HG02938 (cell line): ENCODE results near the gene TCF19.
"Not testable (repeated sequence)": the region's sequence is repeated elsewhere in the genome, so short reads cannot be mapped to it uniquely, and the experiment has no call there.

Source experiments
- ATAC-seq: cut with Tn5 transposase; IDR thresholded peaks from one replicate; pipeline ENCODE4 v1.9.1; 2021; ENCODE audit warnings: mild to moderate bottlenecking, moderate library complexity; ENCODE audit not compliant: unreplicated experiment

Gene TCF19

DNA sequence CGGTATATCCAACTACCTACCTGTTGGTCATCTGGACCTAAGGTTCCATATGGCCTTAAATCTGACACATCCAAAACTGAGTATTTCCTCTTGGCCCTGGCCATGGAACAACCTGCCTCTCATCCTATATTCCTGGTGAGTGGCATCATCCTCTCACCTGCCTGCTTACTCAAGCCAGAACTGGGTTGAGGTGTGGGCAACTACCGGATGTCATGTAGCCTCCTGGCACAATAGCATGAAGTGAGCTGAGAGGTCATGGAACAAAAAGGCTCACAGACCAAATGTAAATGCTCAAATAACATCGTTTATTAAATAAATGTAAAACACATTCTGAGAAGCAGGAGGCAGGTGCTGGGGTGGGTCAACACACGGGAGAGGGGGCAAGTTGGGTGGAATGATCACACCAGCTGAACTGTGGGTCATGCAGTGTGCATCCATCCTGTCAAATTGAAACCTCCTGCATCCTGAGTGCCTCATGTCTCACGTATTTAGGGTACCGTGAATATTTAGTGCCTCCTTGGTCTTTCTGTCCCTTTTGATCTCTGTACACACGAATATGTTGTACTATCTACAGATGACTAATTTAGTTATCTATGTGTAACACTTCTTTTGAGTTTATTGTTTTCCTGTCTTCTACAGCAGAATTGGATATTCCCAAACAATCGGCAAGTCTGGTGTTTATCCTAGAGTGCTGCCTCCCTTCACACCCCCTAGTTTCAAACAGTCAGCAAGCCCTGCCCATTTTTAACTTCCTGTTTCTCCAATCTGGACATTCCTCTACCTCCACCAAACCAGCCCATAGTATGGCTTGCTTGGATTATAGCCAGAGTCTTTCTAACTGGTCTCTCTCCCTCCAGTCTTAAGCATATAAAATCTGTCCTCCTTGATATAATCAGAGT lies 20.0 kb downstream of the TCF19 start:
- no peak for ATAC-seq

DNA sequence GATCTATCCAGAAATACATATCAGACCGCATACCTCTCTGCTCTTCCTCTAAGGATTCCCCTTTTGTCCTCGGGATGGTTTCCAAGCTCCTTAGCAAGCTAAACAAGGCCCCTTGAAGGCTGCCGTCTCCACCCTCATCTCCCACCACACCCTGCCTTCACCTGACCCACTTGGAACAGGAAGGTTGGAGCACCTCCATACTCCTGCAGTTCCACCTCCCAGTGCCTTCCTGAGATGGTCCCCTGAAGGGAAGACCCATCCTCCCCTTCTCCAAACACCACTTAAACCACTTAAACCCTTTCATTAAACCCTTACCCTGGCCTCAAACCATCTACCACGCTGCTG lies 20.6 kb downstream of the TCF19 start:
- no peak for ATAC-seq

DNA sequence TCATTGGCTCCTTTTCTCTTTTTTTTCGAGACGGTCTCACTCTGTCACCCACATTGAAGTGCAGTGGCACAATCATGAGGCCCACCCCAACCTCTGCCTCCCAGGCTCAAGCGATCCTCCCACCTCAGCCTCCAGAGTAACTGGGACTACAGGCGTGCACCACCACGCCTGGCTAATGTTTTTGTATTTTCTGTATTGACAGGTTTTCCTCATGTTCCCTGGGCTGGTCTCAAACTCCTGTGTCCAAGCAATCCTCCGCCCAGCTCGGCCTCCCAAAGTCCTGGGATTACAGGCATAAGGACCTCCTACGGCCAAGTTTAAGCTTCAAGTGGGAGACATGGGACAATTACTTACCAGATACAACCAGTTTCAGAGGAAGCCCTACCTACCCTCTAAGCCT lies 21.5 kb downstream of the TCF19 start:
- ATAC-seq, result no peak

DNA sequence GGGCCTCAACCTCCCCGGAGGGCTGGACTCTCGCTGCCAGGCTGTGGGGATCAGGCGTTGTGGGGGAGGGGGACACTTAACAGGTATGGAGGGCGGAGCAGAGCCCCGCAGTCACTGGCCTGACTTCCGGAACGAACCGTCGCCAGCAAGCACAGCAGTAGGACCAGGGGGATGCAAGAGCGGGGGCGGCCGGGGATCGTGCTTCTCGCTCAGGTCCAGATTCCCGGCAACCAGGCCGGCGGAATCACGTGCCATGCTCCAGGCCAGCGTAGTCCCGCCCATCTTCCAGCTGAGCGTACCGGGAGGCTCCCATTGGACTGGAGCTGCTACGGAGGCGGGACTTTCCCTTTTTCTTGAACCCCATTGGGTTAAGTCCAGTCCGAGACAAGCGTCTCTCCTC lies 22.1 kb downstream of the TCF19 start:
- ATAC-seq, result no peak

DNA sequence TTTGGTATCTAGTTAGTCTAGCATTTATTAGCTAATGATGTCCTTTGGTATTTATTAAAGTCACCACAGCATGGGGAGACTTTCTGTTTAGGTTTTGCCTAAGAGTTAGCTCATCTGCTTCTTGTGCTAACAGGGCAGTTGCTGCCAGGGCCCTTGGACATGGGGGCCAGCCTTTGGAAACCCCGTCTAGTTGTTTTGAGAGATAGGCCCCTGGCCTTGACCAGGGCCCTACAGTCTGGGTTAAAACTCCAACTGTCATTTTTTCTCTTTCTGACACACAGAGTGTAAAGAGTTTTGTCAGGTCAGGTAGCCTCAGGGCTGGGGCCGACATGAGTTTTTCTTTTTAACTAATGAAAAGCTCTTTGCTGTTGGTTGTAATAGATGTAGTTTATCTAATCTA lies 24.9 kb downstream of the TCF19 start:
- ATAC-seq, result not testable (repeated sequence)

DNA sequence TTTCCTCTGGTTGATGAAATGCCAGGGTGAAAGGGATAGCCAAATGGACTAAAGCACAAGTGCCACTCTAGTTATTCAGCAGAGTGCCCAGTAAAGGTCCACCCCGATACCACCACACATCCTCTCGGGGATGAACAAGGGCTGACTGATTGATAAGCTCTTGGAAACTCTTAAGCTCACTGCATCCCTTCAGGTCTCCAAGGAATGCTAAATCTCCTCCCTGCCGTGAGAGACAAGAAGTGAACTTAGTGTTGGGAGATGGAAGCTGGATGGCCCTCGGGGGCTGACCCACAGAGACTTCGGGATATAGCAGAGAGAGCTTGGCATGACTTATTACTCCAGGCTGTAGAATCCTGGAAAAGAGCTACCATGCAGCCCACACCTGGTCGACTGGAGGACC lies 25.5 kb downstream of the TCF19 start:
- ATAC-seq, result not testable (repeated sequence)

DNA sequence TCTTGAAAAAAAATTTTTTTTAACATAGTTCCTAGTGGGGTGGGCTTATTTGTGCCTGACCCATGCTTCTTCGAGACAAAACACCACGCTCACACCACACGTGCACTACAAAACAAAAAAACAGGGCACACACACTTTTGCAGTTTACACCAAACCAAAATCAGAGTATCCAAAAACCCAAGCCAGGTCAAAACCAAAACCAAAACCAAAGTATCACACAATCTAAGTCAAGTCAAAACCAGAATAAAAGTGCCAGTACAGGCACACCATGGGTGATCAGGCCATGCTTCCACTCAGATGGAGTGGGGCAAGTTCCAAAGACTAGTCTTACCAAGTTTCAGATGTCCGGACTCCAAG lies 27.3 kb downstream of the TCF19 start:
- not testable (repeated sequence) for ATAC-seq

DNA sequence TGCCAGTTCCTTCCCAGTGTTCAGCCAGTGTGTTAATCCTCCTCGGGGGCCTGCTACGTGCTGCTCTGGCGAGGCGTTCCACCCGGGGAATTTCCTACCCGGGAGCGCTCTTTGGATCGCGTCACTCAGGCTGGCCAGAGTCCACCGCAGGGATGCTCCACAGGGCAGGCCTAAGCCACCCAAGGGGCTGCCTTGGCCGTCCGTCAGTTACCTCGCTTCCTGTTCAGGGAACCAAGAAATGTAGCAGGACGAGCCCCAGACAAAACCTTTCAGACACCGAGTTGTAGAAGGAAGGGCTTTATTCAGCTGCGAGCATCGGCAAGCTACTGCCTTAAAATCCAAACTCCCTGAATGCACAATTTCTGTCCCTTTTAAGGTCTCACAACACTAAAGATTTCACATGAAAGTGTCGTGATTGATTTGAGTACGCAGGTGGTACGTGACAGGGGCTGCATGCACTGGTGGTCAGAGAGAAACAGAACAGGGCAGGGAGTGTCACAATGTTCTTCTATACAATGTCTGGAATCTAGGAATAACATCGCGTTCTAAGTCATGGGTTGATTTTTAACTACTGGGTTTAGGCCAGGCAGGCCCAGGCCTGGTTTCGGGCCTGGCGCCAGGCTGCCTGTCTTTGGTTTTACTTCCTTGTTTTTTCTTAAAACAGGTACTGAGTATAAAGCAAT lies 27.8 kb downstream of the TCF19 start:
- ATAC-seq, result no peak

DNA sequence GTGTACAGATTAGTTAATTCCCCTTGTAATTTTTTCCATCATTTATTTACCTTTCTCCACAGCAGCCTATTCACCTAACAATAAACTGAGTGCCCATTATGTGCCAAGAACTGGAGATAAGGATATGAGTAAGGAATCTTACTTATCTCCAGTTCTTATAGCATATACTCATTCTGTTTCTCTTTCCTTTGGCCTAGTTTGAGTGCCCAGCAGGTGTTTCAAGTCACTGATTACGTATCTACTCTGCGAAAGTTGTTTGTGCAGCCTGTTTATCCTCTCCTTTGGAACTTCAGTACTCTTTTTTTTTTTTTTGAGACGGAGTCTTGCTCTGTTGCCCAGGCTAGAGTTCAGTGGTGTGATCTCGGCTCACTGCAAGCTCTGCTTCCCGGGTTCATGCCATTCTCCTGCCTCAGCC lies 29.4 kb downstream of the TCF19 start:
- ATAC-seq, result no peak

DNA sequence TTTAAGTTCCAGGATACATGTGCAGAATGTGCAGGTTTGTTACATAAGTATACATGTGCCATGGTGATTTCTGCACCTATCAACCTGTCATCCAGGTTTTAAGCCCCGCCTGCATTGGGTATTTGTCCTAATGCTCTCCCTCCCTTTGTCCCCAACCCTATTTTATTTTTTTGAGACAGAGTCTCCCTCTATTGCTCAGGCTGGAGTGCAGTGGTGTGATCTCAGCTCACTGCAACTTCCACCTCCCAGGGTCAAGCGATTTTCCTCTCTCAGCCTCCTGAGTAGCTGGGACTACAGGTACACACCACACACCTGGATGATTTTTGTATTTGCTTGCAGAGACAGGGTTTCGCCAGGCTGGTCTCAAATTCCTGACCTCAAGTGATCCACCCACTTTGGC lies 30.8 kb downstream of the TCF19 start:
- not testable (repeated sequence) for ATAC-seq

DNA sequence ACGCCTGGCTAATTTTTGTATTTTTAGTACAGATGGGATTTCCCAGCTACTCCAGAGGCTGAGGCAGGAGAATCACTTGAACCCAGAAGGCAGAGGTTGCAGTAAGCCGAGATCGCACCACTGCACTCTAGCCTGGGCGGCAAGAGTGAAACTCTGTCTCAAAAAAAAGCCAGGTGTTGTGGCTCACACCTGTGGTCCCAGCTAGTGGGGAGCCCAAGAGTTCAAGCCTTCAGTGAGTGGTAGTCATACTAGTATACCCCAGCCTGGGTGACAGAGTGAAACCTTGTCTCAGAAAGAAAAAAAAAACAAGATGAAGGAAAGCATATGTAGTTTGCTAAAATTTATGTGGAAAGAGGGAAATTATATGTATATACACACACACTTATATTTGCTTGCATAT lies 32.1 kb downstream of the TCF19 start:
- ATAC-seq, result no peak

DNA sequence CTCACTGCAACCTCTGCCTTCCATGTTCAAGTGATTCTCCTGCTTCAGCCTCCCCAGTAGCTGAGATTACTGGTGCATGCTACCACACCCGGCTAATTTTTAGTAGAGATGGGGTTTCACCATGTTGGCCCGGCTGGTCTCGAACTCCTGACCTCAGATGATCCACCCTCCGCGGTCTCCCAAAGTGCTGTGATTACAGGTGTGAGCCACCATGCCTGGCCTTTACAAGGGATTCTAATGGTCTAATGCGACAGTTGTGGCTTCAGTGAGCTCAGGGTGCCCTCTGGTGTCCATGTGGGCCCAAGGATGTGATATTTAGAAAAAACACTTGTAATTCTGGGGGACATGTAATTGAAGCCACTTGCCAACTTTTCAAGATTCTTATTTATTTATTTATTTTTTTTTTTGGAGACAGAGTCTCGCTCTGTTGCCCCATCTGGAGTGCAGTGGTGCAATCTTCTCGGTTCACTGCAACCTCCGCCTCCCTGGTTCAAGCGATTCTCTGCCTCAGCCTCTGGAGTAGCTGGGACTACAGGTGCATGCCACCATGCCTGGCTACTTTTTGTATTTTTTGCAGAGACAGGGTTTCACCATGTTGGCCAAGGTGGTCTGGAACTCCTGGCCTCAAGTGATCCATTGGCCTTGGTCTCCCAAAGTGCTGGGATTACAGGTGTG lies 34.2 kb downstream of the TCF19 start:
- not testable (repeated sequence) for ATAC-seq

DNA sequence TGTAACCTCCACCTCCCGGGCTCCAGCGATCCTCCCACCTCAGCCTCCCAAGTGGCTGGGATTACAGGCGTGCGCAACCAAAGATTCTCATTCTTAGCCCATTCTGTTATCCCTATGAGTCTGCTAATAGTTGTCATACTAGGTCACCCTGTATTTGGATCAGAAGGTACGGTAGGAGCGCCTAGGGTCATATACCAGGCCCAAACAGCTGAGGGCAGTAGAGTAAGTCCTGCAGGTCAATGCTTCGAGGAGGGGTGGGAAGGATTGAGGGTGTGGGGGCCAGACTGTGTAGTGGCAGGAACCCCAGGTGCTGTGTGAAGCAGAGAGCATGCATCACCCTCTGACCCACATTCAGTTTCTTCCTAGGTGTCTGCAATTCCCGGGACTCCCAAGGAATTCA lies 34.8 kb downstream of the TCF19 start:
- ATAC-seq, result no peak

DNA sequence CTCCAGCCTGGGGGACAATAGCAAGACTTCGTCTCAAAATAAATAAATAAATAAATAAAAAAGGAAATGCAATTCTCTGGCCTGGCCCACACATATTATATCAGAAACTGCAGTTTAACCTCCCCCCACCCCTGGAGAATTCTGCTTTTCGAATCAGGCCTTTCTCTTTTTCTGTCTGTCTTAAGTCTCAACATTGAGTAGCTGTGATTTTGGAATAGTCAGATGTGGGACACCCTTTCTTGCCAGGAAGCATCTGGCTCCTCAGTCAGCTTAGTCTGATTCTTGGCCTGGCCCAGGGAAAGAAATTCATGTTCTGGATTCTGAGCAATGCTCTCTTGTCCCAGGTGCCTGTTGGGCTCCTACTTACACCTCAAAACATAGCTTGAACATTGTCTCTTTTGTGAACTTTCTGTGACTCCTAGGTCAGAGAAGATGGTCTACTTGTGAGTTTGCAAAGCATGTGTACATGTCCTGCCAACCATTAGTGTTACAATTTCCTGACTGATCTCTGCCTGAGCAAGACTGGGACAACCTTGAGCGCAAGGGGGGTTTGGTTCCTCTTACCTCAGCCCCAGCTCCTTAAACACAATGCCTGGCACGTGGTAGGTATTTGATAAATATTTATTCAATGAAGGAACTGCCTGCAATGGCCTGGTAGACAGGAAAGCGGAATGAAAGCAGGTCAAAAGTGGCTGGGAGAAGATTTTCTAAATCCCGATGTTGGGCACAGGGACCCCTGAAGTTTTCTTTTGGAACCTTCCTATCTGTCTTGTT lies 35.9 kb downstream of the TCF19 start:
- no peak for ATAC-seq

DNA sequence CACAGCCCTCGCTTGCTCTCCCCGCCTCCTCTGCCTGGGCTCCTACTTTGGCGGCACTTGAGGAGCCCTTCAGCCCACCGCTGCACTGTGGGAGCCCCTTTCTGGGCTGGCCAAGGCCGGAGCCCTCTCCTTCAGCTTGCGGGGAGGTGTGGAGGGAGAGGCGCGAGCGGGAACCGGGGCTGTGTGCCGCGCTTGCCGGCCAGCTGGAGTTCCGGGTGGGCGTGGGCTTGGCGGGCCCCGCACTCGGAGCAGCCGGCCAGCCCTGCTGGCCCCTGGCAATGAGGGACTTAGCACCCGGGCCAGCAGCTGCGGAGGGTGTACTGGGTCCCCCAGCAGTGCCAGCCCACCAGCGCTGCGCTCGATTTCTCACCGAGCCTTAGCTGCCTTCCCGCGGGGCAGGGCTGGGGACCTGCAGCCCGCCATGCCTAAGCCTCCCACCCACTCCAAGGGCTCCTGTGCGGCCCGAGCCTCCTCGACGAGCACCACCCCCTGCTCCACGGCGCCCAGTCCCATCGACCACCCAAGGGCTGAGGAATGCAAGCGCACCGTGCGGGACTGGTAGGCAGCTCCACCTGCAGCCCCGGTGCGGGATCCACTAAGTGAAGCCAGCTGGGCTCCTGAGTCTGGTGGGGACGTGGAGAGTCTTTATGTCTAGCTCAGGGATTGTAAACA lies 37.1 kb downstream of the TCF19 start:
- not testable (repeated sequence) for ATAC-seq

DNA sequence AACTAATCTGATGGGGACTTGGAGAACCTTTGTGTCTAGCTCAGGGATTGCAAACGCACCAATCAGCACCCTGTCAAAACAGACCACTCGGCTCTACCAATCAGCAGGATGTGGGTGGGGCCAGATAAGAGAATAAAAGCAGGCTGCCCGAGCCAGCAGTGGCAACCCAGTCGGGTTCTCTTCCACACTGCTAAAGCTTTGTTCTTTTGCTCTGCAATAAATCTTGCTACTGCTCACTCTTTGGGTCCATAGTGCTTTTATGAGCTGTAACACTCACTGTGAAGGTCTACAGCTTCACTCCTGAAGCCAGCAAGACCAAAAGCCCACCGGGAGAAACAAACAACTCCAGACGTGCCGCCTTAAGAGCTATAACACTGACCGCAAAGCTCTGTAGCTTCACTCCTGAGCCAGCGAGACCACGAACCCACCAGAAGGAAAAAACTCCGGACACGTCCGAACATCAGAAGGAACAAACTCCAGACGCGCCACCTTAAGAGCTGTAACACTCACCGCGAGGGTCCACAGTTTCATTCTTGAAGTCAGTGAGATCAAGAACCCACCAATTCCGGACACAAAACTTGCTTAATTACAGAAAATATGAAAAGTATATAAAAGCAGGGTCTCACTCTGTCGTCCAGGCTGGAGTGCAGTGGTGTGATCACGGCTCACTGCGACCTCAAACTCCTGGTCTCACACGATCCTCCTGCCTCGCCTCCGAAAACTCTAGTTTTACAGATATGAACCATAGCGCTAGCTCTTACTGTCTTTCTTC lies 38.0 kb downstream of the TCF19 start:
- not testable (repeated sequence) for ATAC-seq

DNA sequence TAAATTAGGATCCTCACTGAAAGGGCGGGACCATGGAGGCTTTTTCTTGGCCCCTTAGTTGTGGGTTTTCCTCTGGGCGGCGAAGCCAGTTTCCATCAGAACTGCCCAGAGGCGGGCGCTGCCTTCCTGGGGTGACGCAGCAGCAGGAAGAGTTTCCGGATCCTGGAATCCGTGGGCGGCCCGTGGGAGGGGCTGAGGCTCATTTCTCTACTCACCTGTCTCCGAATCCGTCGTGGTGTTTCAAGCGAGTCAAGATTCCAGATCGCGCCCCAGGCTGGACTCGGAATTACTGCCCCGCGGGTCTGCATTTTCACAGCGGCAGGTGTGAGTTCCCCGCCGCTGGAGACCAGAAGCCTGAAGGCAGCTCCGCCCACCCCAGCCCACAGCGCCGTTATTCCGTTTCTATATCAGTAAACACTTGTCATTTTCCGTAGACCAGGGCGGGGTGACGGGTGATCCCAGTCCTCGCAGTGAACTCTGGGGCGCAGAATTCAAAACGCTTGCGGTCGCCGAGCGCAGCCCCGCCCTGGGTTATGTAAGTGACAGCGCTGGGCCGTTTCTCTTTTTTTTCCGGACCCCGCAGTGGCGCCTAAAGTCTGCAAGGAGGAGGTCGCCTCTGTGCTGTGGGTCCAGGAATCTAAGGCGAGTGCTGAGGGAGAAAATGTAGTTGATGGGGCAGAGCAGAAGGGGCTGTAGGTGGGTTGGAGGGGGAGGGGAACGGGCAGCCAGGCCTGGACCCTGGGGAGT lies 39.3 kb downstream of the TCF19 start:
- ATAC-seq, result peak; percentile 73

DNA sequence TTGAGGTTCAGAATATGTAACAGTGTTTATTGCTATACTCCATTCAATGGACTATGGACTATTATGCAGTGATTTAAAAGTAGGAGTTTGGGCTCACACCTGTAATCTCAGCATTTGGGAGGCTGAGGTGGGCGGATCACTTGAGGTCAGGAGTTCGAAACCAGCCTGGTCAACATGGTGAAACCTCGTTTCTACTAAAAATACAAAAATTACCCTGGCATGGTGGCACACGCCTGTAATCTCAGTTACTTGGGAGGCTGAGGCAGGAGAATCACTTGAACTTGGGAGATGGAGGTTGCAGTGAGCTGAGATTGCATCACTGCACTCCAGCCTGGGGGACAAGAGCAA lies 40.7 kb downstream of the TCF19 start:
- not testable (repeated sequence) for ATAC-seq
